ENCODE measurements around the gene RBCK1.
"Not testable (repeated sequence)": the region's sequence is repeated elsewhere in the genome, so short reads cannot be mapped to it uniquely, and the experiment has no call there.

RBCK1 gene

DNA sequence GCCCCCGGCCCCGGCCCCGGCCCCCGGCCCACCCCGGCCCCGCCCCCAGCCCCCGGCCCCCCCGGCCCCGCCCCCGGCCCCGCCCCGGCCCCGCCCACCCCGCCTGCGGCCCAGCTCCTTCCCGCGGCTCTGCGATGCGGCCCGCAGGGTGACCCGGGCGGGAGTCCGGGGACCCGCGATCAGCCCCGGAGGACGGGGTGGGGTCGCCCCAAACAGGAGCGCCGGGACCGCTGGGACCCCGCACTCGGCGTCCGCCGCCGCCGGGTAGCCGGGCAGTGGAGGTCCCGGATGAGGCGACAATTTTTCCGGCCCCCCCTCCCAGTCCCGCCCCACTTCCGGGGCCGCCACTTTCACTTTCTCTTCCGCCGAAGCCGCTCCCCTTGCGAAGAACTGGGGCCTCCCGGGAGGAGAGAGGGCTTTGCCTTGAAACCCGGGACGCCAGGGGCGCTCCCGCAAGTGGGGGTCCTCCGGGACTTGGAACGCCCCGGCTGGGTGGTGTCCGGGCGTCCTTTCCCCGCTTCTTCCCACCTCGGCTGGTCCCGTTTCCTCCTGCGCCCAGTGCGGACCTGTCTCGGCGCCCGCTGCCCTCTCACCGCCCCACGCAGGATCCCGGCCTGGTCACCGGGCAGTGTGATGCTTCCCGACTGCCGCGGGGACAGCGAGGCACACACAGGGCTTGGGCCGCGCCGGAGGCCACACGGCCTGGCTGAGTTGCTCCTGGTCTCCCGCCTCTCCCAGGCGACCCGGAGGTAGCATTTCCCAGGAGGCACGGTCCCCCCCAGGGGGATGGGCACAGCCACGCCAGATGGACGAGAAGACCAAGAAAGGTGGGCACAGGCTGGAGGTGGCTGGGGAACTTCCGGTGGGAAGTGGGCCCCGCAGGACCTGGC, at the start of gene RBCK1:
RBCK1 (plus strand) TSS at position 347 of the 890 bp plus-strand sequence; CDS start at position 806, 459 bp downstream.
- peak; percentile 95 for DNase-seq

DNA sequence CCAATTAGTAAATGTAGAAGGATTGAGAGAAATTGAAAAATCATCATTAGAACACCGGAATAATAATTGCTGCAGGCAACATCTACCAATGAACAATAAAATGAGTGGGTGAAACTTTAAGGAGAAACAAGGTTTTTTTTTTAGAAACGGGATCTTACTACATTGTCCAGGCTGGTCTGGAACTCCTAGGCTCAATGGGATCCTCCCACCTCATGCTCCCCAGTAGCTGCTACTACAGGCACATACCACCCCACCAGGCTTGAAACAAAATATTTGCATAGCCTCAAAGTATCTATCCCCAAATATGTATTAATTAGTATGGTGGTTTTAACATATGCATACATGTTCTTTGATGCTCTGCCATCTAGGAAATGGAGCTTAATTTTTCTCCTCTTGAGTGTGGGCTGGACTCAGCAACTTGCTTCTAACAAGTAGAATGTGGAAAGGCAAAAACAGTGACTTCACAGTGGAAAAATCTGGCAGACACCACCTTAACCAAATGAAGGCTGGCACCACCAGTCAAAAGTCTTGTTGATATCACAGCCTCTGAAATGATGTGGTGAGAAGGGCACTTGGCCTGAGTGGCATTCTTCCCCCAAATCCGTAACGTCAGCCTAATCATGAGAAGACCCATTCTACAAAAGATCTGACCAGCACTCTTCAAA, 49.1 kb upstream of the RBCK1 start:
- no peak for DNase-seq

DNA sequence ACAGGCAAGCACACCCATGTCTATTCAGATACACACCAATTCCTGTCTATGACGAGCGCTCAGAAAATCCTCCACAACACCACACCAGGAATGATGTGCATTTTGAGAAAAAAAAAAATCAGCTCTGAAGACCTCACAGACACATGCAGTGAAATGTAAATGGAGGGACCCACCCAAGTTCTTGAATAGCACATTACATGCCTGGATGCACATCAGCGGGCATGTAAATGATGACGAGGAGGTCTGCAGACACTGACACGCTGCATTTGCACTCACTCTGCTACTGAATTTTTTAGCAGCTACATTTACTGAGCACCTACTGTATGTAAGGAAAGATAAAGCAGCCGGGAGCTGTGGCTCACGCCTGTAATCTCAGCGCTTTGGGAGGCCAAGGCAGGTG, 46.5 kb upstream of the RBCK1 start:
- DNase-seq, result no peak

DNA sequence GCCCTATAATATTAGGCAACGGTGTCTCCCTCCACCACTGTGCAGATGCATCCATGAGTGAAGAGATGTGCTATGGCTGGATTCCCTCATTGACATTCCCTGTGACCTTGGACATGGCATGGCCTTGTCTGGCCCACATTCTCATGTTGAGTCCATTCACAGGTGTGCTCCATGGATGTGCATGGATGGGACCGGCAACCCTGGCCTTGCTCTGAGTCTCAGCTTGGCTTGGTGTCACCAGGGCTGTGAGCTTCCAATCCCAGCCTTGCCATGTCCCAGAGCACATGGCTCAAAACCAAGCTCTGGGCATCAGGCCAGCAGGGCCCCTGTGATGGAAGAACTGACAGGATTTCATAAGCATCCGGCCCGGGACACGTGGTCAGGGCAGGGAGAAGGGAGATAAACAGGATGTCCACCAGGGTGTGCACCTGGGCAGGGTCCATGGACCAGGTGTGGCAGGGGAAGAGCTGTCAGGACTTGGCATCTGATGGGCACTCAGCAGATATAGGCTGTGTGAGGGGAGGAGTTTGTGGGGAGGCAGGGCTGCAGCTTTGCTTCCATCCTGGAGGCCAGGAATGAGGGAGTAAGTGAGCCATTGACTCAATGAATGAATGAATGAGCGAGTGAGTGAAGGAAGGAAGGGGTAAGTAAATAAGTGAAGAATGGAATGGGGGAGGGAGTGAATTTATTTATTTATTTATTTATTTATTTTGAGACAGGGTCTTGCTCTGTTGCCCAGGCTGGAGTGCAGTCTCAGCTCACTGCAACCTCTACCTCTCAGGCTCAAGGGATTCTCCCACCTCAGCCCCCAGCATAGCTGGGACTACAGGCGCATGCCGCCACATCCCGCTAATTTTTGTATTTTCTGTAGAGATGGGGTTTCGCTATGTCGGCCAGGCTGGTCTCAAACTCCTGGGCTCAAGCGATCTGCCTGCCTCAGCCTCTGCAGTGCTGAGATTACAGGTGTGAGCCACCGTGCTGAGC, 45.5 kb upstream of the RBCK1 start:
- DNase-seq, result no peak

DNA sequence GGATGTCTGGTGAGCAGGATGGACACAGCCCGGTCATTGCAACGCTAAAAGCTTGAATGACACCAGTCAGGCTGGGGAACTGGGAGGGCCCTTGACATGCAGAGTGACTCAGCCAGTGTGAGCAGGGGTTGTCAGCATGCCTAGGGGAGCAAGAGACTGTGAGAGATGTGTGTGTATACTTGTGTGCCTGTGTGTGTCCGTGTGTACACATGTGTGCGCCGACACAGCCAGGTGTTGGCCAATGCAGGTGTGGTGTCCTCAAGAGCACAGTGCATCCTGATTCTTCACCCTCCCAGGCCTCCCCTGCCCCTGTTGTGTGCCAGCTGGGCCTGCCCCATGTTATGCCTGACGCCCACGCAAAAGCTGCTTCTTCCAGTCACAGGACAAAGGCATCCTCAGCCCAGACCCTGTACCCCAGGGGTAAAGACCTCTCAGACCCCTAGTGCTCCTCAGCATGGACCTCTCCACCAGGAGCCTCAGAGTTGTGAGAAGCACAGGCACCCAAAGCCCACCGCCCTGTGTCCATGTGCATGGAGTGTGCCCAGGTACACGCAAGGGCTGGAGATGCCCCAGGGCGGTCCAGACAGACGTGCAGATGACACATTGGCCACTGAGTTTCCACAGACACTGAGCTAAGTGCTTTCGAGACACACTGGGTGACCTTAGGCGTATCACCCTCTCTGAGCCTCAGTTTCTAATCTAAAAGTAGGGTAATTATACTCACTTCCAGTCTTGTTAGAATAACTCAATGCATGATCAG, 44.6 kb upstream of the RBCK1 start:
- DNase-seq, result no peak

DNA sequence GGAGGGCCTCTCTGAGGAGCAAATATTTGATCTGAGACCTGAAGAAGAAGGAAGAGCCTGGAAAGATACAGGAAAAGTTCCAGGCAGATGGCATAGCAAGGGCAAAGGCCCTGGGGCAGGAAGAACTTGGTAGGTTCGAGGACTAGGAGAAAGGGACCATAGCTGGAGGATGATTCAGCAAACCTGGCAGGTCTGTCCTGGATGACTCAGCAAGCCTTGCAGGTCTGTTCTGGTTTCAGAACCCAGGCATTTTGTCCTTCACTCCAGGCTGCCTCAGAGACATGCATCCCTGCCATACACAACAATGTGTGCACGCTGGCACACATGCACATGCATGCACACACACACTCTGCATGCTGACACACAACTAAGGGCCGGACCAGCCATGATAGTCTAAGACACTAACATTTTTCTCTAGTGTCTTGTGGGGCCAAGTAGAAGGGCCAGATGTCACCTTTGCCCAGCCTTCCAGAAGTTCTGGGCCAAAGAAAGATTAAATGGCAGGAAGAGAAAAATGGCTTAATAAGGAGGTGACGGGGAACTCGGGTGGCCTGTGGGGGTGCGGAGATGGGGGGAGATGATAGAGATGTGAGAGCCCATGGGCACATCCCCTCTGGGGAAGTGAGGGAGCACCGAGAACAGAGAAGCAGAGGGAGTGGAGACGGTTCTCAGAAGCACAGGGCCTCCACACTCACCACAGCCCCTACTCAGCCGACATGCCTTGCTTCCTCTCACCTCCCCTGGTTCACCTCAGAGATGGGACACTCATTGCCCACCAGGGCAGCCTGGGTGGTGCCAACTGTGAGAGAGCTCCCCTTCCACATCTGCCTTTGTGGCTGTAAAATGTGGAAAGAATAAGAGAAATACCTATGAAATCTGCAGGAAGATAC, 42.9 kb upstream of the RBCK1 start:
- no peak for DNase-seq

DNA sequence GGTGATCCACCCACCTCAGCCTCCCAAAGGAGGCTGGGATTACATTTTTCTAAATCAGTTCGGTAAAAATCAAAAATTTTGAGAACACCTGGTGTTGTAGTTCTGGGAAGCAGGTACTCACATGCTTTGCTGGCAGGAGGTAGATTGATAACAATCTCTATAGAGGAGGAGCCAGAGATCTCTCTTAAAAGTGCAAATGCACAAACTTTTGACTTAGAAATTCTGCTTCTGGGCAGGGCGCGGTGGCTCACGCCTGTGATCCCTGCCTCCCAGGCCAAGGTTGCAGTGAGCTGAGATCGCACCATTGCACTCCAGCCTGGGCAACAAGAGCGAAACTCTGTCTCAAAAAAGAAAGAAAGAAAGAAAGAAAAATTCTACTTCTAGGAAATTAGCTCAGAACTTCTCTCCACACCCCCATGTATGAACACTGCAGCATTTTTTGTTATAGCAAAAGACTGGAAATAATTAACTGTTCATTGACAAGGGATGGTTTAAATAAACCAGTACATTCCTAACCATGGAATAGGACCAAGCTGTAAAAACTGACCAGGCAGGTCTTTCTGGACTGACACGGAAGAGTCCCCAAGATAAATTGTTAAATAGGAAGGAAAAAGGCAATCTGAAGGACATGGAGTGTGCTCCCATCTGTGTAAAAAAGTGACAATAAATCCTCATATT, 41.9 kb upstream of the RBCK1 start:
- no peak for DNase-seq

DNA sequence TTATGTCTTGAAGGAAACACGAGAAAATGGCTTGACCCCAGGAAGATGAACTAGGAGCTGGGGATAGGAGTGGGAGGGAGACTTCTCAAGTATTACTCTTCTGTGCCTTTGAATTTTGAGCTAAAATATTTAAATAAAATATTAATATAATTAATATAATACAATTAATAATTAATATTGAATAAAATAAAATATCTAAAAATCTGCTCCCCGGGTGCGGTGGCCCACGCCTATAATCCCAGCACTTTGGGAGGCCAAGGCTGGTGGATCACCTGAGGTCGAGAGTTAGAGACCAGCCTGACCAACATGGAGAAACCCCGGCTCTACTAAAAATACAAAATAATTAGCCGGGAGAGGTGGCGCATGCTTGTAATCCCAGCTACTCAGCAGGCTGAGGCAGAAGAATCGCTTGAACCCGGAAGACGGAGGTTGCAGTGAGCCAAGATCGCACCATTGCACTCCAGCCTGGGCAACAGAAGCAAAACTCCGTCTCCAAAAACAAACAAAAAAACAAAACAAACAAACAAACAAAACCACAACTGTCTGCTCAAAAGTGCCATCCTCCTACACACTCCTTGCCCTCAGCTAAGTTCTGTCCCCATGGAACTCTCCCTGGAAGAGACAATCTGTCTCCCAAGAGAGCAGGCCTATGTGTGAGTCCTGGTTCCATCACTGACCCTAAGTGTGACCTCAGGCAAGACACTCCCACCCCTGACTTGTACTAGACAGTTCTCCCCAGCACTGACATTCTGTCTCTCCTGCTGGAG, 41.2 kb upstream of the RBCK1 start:
- no peak for DNase-seq

DNA sequence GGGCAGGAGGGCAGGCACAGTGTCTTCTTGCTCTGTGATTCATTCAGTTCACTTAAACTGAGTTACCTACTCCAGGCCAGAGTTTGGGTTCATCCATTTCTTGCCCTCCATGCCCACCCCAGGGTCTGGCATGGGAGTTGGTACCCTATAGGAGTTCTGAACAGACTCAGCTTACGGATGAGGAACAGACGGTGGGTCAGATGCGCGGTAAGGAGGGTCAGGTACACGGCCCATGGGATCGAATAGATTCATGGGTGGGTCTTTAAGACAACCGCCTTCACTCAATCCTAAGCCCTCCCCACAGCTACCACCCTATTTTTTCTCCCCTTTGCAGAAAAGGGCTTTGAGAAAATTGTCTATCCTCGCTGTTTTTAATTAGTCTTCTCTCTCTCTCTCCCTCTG, 40.6 kb upstream of the RBCK1 start:
- DNase-seq, result no peak

DNA sequence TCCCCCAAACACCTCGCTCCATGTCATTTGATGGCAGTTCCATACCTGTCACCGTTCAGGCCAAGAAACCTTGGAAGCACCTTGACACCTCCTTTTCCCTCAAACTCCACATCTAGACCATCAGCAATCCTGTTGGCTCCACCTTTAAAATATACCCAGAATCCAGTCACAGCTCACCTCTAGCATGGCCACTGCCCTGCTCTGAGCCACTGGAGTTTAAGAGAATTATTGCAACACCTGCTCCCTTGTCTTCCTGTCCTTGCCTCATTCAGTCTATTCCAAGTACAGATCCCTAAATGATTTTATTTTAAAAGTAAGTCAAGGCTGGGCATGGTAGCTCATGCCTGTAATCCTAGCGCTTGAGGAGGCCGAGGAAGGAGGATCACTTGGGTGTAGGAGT, 39.2 kb upstream of the RBCK1 start:
- DNase-seq, result no peak

DNA sequence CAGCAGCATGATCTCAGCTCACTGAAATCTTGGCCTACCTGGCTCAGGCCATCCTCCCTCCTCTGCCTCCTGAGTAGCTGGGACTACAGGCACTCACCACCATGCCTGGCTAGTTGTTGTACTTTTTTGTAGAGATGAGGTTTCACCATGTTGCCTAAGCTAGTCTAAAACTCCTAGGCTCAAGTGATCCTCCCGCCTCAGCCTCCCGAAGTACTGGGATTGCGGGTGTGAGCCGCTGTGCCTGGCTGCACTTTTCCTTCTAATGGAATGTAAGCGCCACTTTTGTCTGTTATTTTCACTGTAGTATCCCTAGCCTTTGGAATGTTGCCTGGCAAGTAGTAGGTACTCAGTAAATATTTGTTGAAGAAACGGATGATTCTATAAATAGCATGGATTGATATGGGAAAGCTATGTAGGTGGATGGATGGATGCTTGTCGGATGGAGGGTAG, 37.9 kb upstream of the RBCK1 start:
- DNase-seq, result no peak

DNA sequence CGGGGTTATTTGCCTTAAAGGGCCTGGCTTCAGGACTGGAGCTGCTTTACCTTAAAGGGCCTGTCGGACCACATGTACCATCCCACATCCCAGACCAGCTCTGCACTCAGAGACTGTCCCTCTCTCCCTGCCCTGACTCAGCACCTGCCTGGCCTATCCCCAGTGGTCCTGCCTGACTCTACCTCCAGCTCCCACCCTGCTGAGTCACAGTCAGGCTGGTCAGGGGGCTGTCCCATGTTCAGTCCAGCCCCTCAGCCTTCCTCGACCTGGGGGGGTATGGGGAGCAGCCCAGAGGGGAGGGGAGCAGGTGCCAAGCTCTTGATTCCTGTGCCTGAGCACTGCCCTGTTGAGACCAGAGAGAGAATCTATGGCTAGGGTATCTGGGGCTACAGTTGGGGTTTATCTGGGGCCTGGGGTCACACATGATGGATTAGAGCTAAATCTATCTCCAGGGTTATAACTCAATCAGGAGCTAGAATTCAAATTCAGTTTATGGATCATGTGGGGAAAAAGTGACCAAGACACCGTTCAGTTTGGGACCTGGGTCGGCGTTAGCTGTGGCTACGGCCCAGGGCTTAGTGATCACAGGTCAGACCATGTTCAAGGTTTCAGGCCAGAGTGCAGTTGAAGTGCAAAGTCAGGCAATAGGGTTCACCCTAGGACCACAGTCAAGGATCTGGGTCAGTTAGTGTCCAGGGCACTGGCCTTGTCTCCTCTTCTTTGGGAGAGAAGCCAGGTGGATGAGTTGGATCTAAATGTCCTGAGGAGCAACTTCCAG, 36.9 kb upstream of the RBCK1 start:
- DNase-seq, result no peak

DNA sequence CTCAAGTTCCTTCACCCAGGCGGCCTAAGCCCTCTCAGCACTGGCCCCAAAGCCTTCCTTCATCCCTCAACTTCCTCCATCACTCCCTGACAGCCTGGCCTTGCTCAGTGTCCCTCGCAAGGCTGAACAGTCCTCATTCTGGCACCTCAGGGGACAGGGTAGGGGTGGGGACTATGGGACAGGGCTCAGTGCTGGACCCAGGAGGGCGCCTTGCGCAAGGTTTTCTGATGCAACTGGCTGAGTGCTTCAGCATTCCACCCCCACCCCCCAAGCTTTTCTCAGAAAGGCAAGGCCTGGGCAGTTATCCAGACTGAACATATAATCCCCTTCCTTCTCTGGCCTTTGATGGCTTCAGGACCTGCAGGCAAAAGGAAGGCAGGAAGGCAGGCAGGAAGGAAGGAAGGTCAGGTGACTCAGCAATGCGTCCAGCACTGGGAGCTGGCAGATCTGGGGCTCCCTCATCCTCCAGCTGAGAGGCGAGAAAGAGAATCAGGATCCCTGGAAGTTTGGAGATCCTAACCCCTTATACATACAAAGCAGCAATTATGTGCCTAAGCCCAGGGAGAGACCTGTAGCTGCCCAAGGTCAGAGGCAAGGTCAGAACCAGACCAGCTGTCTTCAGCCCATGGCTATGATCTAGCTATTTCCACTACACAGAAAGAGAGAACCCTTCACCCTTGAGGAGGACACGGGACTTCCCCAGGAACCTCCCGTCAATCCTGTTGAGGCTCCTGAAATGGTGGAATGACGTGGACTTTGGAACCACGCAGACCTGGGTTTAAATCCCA, 36.1 kb upstream of the RBCK1 start:
- DNase-seq, result no peak

DNA sequence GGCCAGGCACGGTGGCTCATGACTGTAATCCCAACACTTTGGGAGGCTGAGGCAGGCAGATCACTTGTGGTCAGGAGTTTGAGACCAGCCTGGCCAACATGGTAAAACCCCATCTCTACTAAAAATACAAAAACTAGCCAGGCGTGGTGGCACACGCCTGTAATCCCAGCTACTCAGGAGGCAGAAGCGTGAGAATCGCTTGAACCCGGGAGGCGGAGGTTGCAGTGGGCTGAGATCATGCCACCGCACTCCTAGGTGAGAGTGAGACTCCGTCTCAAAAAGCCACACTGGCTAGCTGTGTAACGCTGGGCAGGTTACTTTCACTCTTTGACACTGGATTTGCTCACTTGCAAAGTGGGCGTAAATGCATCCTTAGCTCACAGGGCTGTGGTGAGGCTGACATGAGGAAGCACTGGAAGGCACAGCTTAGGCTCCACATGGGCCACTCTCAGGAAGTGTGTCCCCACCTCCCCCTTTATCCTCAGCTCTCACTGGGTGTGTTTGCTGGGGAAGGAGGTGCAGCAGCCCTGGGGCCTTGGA, 35.5 kb upstream of the RBCK1 start:
- not testable (repeated sequence) for DNase-seq

DNA sequence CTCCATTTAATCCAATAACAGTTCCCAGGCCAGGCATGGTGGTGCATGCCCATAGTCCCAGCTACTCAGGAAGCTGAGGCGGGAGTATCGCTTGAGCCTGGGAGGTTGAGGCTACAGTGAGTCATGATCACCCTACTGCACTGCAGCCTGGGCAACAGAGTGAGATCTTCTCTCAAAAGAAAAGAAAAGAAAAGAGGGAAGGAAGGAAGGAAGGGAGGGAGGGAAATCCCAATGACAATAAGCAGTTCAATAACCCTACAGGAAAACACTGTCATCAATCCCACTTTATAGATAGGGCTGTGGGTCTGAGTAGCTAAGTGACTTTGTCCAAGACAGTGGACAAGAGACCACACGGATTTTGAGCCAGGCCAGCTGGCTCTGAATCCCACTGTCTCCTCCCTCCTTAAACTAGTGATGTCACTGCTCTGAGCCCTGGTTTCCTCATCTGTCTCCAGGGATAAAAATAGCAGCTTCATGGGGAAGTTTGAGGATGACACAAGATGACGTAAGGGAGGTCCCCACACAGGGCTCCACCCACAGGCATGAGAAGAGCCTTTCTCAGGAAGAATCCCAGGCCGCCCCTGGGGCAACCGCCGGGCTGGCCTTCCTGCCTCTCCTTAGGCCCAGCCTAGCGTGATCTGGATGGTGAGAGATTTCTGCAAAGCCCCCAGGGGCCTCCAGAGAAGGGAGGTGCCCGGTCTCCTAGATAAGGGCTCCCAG, 34.8 kb upstream of the RBCK1 start:
- no peak for DNase-seq

DNA sequence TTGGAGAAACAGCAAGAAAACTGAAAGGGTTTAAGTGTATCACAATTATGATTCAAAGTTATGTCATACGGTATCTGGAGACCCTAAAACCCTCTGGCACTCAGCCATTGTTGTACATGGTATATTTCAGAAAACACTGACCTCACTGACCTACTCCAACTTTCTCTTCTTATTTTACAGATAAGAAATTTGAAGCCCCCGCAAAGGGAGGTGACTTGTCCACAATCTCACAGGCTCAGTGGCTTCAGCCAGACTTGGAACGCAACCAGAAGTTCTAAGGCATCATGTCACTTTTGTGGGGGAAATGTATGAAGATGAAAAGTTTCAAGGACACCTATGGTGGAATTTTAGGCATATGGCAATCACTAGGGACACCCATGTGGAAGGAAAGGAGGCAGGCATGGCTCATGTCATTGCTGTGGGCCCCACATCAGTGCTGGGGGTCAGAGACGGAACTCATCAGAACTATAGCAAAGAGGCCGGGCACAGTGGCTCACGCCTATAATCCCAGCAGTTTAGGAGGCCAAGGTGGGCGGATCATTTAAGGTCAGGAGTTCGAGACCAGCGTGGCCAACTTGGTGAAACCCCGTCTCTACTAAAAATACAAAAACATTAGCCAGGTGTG, 32.7 kb upstream of the RBCK1 start:
- no peak for DNase-seq

DNA sequence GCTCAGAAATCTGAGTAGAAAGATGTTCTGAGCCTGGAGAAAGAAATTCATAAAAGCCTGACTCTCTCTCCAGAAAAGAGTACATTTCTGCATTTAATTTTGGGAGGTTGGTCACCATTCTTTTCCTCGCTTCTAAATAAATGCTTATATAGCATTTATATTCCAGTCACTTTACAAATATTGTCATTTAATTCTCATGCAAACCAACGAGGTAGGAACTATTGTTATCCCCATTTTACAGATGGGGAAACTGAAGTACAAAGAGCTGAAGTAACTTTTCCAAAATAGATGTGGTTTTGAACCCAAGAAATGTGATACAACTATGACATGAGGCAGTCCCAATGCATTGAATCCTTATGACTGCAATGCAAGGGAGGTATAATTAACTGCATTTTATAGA, 32.0 kb upstream of the RBCK1 start:
- no peak for DNase-seq
